ENCODE results near the gene ADD1. TPM values are rescaled to one million over a fixed set of nuclear protein-coding genes. Genes with fewer than 3 reads are reported as not detected.

Gene ADD1
- total and polyA plus RNA-seq, 2 of the 13 experiments (the other 11 are each of a cell fraction or from before 2014, with no cell fraction given) = 73.9 to 122 TPM

DNA sequence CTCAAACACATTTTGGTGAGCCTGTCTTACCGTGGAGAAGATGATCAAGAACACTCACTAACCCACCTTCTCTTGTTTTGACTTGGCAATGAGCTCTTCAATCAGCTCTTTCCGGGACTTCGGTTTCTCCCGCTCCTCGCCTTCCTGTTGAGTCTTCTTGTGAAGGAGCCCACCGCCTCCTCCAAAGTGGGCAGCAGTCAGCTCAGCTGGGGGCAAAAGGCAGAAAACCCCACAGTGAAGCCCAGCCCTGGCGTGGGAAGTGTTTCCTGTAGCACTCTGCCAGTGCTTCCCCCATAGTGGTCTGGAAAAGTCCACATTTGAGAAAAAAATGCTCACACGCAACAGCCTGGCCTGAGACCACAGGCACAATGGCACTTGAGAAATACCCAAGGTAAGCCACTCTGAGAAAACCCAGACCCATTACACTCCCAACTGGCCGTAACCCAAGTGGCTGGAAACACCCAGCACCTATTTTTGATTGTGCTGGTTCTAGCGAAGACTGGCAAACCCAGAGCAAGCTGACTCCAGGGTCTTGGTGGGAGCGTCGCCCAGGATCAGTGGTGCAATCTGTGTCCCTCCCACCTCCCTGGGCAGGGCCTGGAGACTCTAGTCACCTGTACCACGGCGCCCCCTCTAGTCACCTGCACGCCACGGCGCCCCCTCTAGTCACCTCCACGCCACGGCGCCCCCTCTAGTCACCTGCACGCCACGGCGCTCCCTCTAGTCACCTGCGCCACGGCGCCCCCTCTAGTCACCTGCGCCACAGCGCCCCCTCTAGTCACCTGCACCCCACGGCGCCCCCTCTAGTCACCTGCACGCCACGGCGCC, 110.9 kb downstream of the ADD1 start (continued):
- no peak for TF ChIP-seq RXRB (CRISPR knock-in tag; IDR thresholded peaks at IDR 0.05; ENCODE audit: borderline replicate concordance)
- peak; percentile 81 for TF ChIP-seq ADNP (CRISPR knock-in tag; IDR thresholded peaks at IDR 0.05)
- TF ChIP-seq, protein P1, sequence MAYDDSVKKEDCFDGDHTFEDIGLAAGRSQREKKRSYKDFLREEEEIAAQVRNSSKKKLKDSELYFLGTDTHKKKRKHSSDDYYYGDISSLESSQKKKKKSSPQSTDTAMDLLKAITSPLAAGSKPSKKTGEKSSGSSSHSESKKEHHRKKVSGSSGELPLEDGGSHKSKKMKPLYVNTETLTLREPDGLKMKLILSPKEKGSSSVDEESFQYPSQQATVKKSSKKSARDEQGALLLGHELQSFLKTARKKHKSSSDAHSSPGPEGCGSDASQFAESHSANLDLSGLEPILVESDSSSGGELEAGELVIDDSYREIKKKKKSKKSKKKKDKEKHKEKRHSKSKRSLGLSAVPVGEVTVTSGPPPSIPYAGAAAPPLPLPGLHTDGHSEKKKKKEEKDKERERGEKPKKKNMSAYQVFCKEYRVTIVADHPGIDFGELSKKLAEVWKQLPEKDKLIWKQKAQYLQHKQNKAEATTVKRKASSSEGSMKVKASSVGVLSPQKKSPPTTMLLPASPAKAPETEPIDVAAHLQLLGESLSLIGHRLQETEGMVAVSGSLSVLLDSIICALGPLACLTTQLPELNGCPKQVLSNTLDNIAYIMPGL (CRISPR knock-in tag; IDR thresholded peaks at IDR 0.05; ENCODE audit: borderline replicate concordance in 1 of 2, low read depth in 1 of 2) = peak; percentile 49 to 68; a peak in 1 of 4 replicates
- TF ChIP-seq ZMYM4 (CRISPR knock-in tag; IDR thresholded peaks at IDR 0.05) = peak; percentile 59
- 0 out of 2 replicates have a peak, but pooled peaks have one; percentile 12 for TF ChIP-seq RAD21 (CRISPR knock-in tag; IDR thresholded peaks at IDR 0.05)
- no peak for TF ChIP-seq HNRNPUL1 (IDR thresholded peaks at IDR 0.05; ENCODE audit: low read depth, low read length)
- TF ChIP-seq STAG1 (CRISPR knock-in tag; IDR thresholded peaks at IDR 0.05) = peak; percentile 63
- TF ChIP-seq, protein P2, sequence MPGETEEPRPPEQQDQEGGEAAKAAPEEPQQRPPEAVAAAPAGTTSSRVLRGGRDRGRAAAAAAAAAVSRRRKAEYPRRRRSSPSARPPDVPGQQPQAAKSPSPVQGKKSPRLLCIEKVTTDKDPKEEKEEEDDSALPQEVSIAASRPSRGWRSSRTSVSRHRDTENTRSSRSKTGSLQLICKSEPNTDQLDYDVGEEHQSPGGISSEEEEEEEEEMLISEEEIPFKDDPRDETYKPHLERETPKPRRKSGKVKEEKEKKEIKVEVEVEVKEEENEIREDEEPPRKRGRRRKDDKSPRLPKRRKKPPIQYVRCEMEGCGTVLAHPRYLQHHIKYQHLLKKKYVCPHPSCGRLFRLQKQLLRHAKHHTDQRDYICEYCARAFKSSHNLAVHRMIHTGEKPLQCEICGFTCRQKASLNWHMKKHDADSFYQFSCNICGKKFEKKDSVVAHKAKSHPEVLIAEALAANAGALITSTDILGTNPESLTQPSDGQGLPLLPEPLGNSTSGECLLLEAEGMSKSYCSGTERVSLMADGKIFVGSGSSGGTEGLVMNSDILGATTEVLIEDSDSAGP (CRISPR knock-in tag; IDR thresholded peaks at IDR 0.05; ENCODE audit: borderline replicate concordance) = peak; percentile 11; the same call in 1 of the 2 replicates
- TF ChIP-seq SMC3 (IDR thresholded peaks at IDR 0.05; ENCODE audit: low read length) = no peak
- TF ChIP-seq, protein P3, sequence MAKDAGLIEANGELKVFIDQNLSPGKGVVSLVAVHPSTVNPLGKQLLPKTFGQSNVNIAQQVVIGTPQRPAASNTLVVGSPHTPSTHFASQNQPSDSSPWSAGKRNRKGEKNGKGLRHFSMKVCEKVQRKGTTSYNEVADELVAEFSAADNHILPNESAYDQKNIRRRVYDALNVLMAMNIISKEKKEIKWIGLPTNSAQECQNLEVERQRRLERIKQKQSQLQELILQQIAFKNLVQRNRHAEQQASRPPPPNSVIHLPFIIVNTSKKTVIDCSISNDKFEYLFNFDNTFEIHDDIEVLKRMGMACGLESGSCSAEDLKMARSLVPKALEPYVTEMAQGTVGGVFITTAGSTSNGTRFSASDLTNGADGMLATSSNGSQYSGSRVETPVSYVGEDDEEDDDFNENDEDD (CRISPR knock-in tag; IDR thresholded peaks at IDR 0.05; ENCODE audit: borderline replicate concordance) = no peak
- no peak for TF ChIP-seq ZSCAN21 (CRISPR knock-in tag; IDR thresholded peaks at IDR 0.05; ENCODE audit: borderline replicate concordance)
- TF ChIP-seq AGO2 (optimal IDR thresholded peaks at IDR 0.05; ENCODE audit: low read depth, low read length) = peak; percentile 49
- no peak for TF ChIP-seq KLF16 (CRISPR knock-in tag; IDR thresholded peaks at IDR 0.05)
- peak; percentile 65; the same call in 1 of the 2 replicates for TF ChIP-seq POGZ (CRISPR knock-in tag; IDR thresholded peaks at IDR 0.05)
- peak; percentile 22; the same call in 1 of the 2 replicates for TF ChIP-seq PHF20 (CRISPR knock-in tag; IDR thresholded peaks at IDR 0.05)
- no peak for TF ChIP-seq ZBTB21 (CRISPR knock-in tag; IDR thresholded peaks at IDR 0.05)
- TF ChIP-seq, protein P4, sequence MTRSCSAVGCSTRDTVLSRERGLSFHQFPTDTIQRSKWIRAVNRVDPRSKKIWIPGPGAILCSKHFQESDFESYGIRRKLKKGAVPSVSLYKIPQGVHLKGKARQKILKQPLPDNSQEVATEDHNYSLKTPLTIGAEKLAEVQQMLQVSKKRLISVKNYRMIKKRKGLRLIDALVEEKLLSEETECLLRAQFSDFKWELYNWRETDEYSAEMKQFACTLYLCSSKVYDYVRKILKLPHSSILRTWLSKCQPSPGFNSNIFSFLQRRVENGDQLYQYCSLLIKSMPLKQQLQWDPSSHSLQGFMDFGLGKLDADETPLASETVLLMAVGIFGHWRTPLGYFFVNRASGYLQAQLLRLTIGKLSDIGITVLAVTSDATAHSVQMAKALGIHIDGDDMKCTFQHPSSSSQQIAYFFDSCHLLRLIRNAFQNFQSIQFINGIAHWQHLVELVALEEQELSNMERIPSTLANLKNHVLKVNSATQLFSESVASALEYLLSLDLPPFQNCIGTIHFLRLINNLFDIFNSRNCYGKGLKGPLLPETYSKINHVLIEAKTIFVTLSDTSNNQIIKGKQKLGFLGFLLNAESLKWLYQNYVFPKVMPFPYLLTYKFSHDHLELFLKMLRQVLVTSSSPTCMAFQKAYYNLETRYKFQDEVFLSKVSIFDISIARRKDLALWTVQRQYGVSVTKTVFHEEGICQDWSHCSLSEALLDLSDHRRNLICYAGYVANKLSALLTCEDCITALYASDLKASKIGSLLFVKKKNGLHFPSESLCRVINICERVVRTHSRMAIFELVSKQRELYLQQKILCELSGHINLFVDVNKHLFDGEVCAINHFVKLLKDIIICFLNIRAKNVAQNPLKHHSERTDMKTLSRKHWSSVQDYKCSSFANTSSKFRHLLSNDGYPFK (CRISPR knock-in tag; IDR thresholded peaks at IDR 0.05; ENCODE audit: borderline replicate concordance) = 0 out of 2 replicates have a peak, but pooled peaks have one; percentile 6
- peak; percentile 58; the same call in 1 of the 2 replicates for TF ChIP-seq HNRNPL (IDR thresholded peaks at IDR 0.05; ENCODE audit: low read depth, low read length)
- no peak for TF ChIP-seq FOXK2 (IDR thresholded peaks at IDR 0.05)
- TF ChIP-seq MEIS1 (CRISPR knock-in tag; IDR thresholded peaks at IDR 0.05; ENCODE audit: borderline replicate concordance) = no peak
- TF ChIP-seq GABPB1 (CRISPR knock-in tag; IDR thresholded peaks at IDR 0.05) = peak; percentile 19; the same call in 1 of the 2 replicates
- TF ChIP-seq ZNF850 (CRISPR knock-in tag; conservative IDR thresholded peaks at IDR 0.05) = no peak
